ENCODE results near the gene METTL9.
"Not testable (repeated sequence)": the region's sequence is repeated elsewhere in the genome, so short reads cannot be mapped to it uniquely, and the experiment has no call there.

METTL9 gene

DNA sequence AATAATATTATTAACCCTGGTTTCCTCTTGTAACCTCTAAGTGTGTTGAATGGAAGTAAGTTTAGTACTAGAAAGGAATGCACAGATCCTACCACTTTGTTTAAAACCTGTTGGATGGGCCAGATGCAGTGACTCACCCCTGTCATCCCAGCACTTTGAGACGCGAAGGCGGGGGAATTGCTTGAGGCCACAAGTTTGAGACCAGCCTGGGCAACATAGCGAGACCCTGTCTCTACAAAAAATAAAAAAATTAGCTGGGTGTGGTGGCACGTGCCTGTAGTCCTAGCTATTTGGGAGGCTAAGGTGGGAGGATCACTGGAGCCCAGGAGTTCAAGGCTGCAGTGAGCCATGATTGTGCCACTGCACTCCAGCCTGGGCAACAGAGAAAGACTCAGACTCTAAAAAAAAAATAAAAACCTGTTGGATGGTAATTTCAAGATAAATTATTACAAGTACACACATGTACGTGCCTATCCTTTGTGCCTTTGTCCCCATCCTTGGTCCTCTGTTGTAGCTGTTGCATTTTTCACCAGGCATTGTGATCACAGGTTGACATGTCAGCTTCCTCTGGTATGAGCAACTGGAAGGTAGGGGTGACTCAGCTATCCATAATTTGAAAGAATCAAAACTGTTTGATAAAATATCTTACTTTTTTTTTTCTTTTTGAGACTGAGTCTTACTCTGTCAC, 30.7 kb upstream of the METTL9 start:
- DNase-seq (ENCODE audit: extremely low spot score) = no peak
- ChIA-PET CTCF (interaction anchor here (0.6 to 2.2 kb wide), 4 partner anchors 13 to 381 kb away, joined by 3 to 6 read pairs (median 3); no protein-coding TSS in a partner anchor), POLR2A (no interaction called here)
- TF ChIP-seq, protein P1, sequence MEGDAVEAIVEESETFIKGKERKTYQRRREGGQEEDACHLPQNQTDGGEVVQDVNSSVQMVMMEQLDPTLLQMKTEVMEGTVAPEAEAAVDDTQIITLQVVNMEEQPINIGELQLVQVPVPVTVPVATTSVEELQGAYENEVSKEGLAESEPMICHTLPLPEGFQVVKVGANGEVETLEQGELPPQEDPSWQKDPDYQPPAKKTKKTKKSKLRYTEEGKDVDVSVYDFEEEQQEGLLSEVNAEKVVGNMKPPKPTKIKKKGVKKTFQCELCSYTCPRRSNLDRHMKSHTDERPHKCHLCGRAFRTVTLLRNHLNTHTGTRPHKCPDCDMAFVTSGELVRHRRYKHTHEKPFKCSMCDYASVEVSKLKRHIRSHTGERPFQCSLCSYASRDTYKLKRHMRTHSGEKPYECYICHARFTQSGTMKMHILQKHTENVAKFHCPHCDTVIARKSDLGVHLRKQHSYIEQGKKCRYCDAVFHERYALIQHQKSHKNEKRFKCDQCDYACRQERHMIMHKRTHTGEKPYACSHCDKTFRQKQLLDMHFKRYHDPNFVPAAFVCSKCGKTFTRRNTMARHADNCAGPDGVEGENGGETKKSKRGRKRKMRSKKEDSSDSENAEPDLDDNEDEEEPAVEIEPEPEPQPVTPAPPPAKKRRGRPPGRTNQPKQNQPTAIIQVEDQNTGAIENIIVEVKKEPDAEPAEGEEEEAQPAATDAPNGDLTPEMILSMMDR (IDR thresholded peaks at IDR 0.05; ENCODE audit: control extremely low read depth, extremely low read depth, low read depth, missing control alignments) = no peak

DNA sequence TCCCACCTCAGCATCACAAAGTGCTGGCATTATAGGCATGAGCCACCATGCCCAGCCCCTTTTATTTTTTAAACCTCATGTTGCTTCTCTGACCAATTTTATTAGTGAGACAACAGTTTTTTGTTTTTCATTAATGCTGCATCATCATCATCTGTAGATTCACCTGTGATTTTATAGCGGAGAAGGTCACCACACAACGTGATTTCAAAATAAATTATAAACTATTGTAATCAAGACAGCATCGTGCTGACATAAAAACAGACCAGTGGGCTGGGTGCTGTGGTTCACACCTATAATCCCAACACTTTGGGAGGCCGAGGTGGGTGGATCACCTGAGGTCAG, 28.7 kb upstream of the METTL9 start:
- TF ChIP-seq, protein P1 (IDR thresholded peaks at IDR 0.05; ENCODE audit: control extremely low read depth, extremely low read depth, low read depth, missing control alignments) = no peak
- DNase-seq (ENCODE audit: extremely low spot score) = no peak
- ChIA-PET CTCF (no interaction called here), POLR2A (no interaction called here)

DNA sequence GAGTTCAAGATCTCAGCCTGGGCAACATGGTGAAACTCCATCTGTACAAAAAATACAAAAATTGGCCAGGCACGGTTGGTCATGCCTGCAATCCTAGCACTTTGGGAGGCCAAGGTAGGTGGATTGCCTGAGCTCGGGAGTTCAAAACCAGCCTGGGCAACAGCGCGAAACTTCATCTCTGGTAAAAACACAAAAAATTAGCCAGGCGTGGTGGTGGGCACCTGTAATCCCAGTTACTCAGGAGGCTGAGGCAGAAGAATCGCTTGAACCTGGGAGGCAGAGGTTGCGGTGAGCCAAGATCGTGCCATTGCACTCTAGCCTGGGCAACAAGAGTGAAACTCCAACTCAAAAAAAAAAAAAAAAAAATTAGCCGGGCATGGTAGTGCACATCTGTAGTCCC, 25.9 kb upstream of the METTL9 start:
- POLR2A ChIA-PET; DNase-seq (ENCODE audit: extremely low spot score): not testable (repeated sequence)
- CTCF ChIA-PET = interaction anchor here (1.2 kb wide), 1 partner anchor 11 kb away, joined by 3 read pairs; no protein-coding TSS in a partner anchor

- POLR2A ChIA-PET = no interaction called here
- DNase-seq (ENCODE audit: extremely low spot score) = no peak
- CTCF ChIA-PET = no interaction called here
- TF ChIP-seq, protein P1 (IDR thresholded peaks at IDR 0.05; ENCODE audit: control extremely low read depth, extremely low read depth, low read depth, missing control alignments) = no peak
Observed at GRCh38 chr16:21574372-21574771, 25.0 kb upstream of the METTL9 start.

DNA sequence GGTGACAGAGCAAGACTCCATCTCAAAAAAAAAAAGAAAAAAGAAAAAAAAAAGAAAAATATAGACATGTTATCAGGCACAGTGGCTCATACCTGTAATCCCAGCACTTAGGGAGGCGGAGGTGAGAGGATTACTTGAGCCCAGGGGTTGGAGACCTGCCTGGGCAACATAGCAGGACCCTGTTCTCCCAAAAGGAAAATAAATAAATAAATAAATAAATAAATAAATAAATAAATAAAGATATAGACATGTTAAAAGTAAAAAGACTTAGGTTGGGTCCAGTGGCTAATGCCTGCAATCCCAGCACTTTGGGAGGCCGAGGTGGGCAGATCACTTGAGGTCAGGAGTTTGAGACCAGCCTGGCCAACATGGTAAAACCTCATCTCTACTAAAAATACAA, 23.1 kb upstream of the METTL9 start:
- POLR2A ChIA-PET; CTCF ChIA-PET; DNase-seq (ENCODE audit: extremely low spot score): not testable (repeated sequence)

GRCh38 chr16:21577487-21577886, 21.9 kb upstream of the METTL9 start:
- POLR2A ChIA-PET; DNase-seq (ENCODE audit: extremely low spot score): not testable (repeated sequence)
- CTCF ChIA-PET = interaction anchor here (0.9 kb wide), 1 partner anchor 10 kb away, joined by 4 read pairs; no protein-coding TSS in a partner anchor

- DNase-seq (ENCODE audit: extremely low spot score); CTCF ChIA-PET; POLR2A ChIA-PET: not testable (repeated sequence)
Observed at GRCh38 chr16:21578311-21578710, 21.1 kb upstream of the METTL9 start.

GRCh38 chr16:21580131-21580530, 19.2 kb upstream of the METTL9 start:
- POLR2A ChIA-PET; CTCF ChIA-PET; DNase-seq (ENCODE audit: extremely low spot score): not testable (repeated sequence)

GRCh38 chr16:21580807-21581206, 18.6 kb upstream of the METTL9 start:
- TF ChIP-seq, protein P1 (IDR thresholded peaks at IDR 0.05; ENCODE audit: control extremely low read depth, extremely low read depth, low read depth, missing control alignments) = no peak
- ChIA-PET POLR2A (no interaction called here), CTCF (interaction anchor here (2.6 to 4.4 kb wide), 2 partner anchors 62 to 1117 kb away, joined by 8 to 58 read pairs; no protein-coding TSS in a partner anchor)
- DNase-seq (ENCODE audit: extremely low spot score) = no peak

Data from GM10248 (cell line).